Small intestine (tissue), 7 donors: ENCODE measurements around the gene NUDT12. TPM values are rescaled to one million over a fixed set of nuclear protein-coding genes. Genes with fewer than 3 reads are reported as not detected.

Experiments used
- DNase-seq, 2 donors: peaks; one replicate each; pipeline versions ENCODE4 v3.0.0 to v3.0.0-alpha.2; 2013
- FAIRE-seq: peaks from 2 replicates; lab custom pipeline; 2012; peaks lifted over from hg19 to GRCh38; lab: Jason Lieb, UNC
- H3K27ac ChIP-seq, 3 donors: one replicate each; pipeline ENCODE4 v1.5.1; 2013; ENCODE audit warnings: low read length in 2 of 3, mild to moderate bottlenecking in 2 of 3, control low read depth in 1 of 3, inconsistent platforms in 1 of 3, low read depth in 1 of 3, moderate library complexity in 1 of 3
- H3K27me3 ChIP-seq, 3 donors: one replicate each; pipeline ENCODE4 v1.6.1; 2013; ENCODE audit warnings: low read length in 3 of 3, inconsistent platforms in 1 of 3; ENCODE audit not compliant: control insufficient read depth in 3 of 3, insufficient read depth in 3 of 3
- H3K36me3 ChIP-seq, 3 donors: one replicate each; pipeline ENCODE4 v1.6.1; 2013; ENCODE audit warnings: low read length in 3 of 3, inconsistent platforms in 1 of 3, low read depth in 1 of 3, mild to moderate bottlenecking in 1 of 3, moderate library complexity in 1 of 3; ENCODE audit not compliant: control insufficient read depth in 3 of 3, insufficient read depth in 2 of 3
- H3K4me1 ChIP-seq, 3 donors: one replicate each; pipeline ENCODE4 v1.6.1; 2013; ENCODE audit warnings: low read length in 2 of 3, inconsistent platforms in 1 of 3, low read depth in 1 of 3, mild to moderate bottlenecking in 1 of 3, moderate library complexity in 1 of 3; ENCODE audit not compliant: control insufficient read depth in 3 of 3, insufficient read depth in 2 of 3
- H3K4me3 ChIP-seq, 3 donors: one replicate each; pipeline ENCODE4 v1.5.1; 2013; ENCODE audit warnings: low read length in 3 of 3, control low read depth in 1 of 3, inconsistent platforms in 1 of 3, low read depth in 1 of 3, mild to moderate bottlenecking in 1 of 3, moderate library complexity in 1 of 3
- H3K9me3 ChIP-seq, 2 donors: one replicate each; pipeline ENCODE4 v1.6.1; 2013; ENCODE audit warnings: low read depth in 1 of 2, low read length in 1 of 2; ENCODE audit not compliant: control insufficient read depth in 2 of 2, insufficient read depth in 1 of 2
- WGBS, 3 donors: extraction: QIAGEN DNeasy Blood & Tissue Kit; methylation state at CpG; one replicate each; pipeline ENCODE4 v1.1.7; 2013; 5-methylcytosine and 5-hydroxymethylcytosine counted together
- polyA plus RNA-seq, 4 donors: library from polyadenylated mRNA; stranded (reverse) in 3 of 4; unstranded in 1 of 4; fragments of 200-250 nt in 3 of 4; fragments of 120-200 nt in 1 of 4; gene quantifications; one replicate each; pipeline versions ENCODE4 v1.2.1 to v1.2.3, GENCODE V29; 2013
- donor health status: healthy with polysubstance abuse.
- donor health status: control.
- donor health status: control.
- donor health status: Bipolar disorder and iron deficiency.
- donor health status: healthy.

NUDT12 gene
- polyA plus RNA-seq, 4 donors, result 10.6 to 29.0 (median 14.4) TPM

- Histone ChIP-seq H3K4me1 (peaks cover 0 to 28% (median 0%) of the 10 kb centered on the region in 3 donors), H3K27me3 (no peaks in the 10 kb centered on the region), H3K9me3 (peaks cover 0 to 6% of the 10 kb centered on the region in 2 donors), H3K36me3 (no peaks in the 10 kb centered on the region), H3K27ac (peak overlapping the region in 2 of 3 donors; percentile 75 to 81), H3K4me3 (peak overlapping the region in 1 of 3 donors; percentile 17)
- DNase-seq, result peak; percentile 78 to 80
- WGBS, 3 donors, result 23 to 63% (median 35%) methylated on average over 4 of the region's 4 CpGs
- FAIRE-seq, result no peak
Measured at GRCh38 chr5:103565719-103566118, 3.1 kb upstream of the NUDT12 start.

DNA sequence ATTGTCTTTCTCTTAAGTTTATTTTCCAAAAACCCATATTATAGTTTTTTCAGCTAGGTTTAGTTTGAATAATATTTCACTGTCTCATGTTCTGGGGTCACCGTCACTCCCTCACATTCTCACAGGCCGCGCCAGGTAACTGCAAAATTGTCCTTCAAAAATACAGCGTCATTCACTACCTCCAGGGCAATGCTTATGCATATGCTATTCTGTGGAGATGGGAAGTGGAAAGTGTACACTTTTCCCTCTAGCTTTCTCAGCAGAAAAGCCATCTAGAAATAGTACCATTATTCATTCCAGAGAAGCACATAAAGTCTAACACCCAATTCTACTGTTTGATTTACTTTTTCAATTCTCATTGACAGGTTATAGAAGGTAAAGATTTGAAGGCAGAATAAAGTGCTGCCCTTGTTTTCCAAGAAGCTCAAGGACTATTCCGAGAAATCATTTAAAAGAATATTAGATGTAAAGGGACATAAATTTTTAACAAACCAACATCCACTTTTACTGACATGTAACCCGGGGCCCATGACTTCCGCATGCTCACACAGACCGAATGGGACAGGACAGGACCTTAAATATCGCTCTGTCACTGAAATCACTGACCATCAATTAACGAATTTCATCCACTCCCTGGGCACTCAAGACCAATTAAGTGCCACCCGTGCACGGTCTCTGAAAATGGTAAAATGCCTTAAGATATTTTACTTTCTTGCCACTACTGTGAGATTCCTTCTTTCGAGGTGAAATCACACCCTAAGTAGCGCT lies 720 bp downstream of the NUDT12 start:
- H3K27ac ChIP-seq, result peak overlapping the region; percentile 83 to 94 (median 90)
- H3K36me3 ChIP-seq, result no peaks in the 10 kb centered on the region
- no peaks in the 10 kb centered on the region for H3K9me3 ChIP-seq
- peak overlapping the region; percentile 62 to 92 (median 83) for H3K4me3 ChIP-seq
- FAIRE-seq, result no peak
- no peaks in the 10 kb centered on the region for H3K27me3 ChIP-seq
- H3K4me1 ChIP-seq, result peaks cover 0 to 14% (median 0%) of the 10 kb centered on the region in 3 donors
- WGBS, 3 donors, result 15 to 31% (median 22%) methylated on average over 14 of the region's 14 CpGs
- DNase-seq, result peak; percentile 23 to 51

DNA sequence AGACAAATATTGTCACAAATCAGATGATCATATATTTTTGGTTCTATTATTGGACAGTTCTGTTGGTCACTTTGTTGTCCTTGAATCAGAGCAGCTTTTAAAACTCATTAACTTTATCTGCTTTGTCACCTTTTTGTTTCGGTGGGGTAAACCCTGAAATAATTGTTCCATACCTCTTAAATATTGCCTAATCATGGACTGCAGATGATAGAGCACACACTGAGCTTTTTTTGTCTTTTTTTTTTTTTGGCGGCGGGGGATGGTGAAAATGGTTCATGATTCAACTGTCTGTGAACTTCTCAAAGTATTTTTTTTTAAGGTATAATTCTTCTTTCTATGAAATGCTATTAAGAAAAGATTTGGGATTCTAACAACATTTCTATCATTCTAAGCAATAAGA lies 1.8 kb downstream of the NUDT12 start:
- DNase-seq, result no peak
- FAIRE-seq, result no peak
- peaks cover 0 to 4% (median 0%) of the 10 kb centered on the region in 3 donors for H3K4me1 ChIP-seq

GRCh38 chr5:103546858-103547257 lies 15.7 kb downstream of the NUDT12 start:
- FAIRE-seq (no peak), DNase-seq (no peak)
- no peak overlapping the region for H3K27ac ChIP-seq
- H3K27me3 ChIP-seq, result no peaks in the 10 kb centered on the region
- H3K4me1 ChIP-seq, result no peaks in the 10 kb centered on the region
- H3K9me3 ChIP-seq, result no peaks in the 10 kb centered on the region
- WGBS, 3 donors, result 64 to 81% (median 79%) methylated on average over 2 of the region's 2 CpGs
- H3K36me3 ChIP-seq, result peaks cover 0 to 6% (median 0%) of the 10 kb centered on the region in 3 donors
- no peak overlapping the region for H3K4me3 ChIP-seq

More for the DNA sequence above, 1.8 kb downstream of the NUDT12 start:
- H3K9me3 ChIP-seq, result no peaks in the 10 kb centered on the region
- no peak overlapping the region for H3K4me3 ChIP-seq
- no peak overlapping the region for H3K27ac ChIP-seq
- H3K36me3 ChIP-seq, result no peaks in the 10 kb centered on the region
- no peaks in the 10 kb centered on the region for H3K27me3 ChIP-seq
- WGBS, 3 donors, result 95 to 96% (median 95%) methylated on average over 3 of the region's 3 CpGs

DNA sequence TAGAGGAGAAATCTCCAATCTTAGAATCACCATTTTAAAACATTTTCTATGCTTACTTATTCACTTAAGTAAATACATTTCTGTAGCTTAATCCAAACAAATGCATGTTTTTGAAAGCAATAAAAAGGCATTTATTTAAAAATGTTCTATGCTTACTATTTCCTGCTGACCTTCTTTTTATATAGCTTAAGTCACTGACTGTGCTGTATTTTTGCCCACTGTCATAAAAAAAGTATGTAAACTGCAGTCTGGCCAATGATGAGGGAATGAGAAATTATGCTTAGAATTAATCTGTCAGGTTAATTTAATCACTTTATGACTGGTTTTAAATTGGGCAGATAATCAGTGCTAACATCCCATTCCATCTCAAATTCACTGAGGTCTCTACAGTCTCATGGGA lies 20.1 kb downstream of the NUDT12 start:
- H3K36me3 ChIP-seq, result no peaks in the 10 kb centered on the region
- H3K4me3 ChIP-seq, result no peak overlapping the region
- FAIRE-seq (no peak), DNase-seq (no peak)
- no peaks in the 10 kb centered on the region for H3K27me3 ChIP-seq
- no peaks in the 10 kb centered on the region for H3K4me1 ChIP-seq
- H3K9me3 ChIP-seq, result no peaks in the 10 kb centered on the region
- H3K27ac ChIP-seq, result no peak overlapping the region

- H3K27ac ChIP-seq, result no peak overlapping the region
- H3K36me3 ChIP-seq, result no peaks in the 10 kb centered on the region
- H3K9me3 ChIP-seq, result no peaks in the 10 kb centered on the region
- DNase-seq, result no peak
- no peak overlapping the region for H3K4me3 ChIP-seq
- no peaks in the 10 kb centered on the region for H3K27me3 ChIP-seq
- H3K4me1 ChIP-seq, result no peaks in the 10 kb centered on the region
- no peak for FAIRE-seq
- 89 to 96% (median 94%) methylated on average over 3 of the region's 3 CpGs for WGBS, 3 donors
Measured at GRCh38 chr5:103541569-103541968, 21.0 kb downstream of the NUDT12 start.

- H3K27ac ChIP-seq, result no peak overlapping the region
- H3K4me1 ChIP-seq, result no peaks in the 10 kb centered on the region
- no peaks in the 10 kb centered on the region for H3K9me3 ChIP-seq
- H3K36me3 ChIP-seq, result no peaks in the 10 kb centered on the region
- FAIRE-seq (no peak), DNase-seq (no peak)
- H3K27me3 ChIP-seq, result no peaks in the 10 kb centered on the region
- H3K4me3 ChIP-seq, result no peak overlapping the region
- 83 to 90% (median 90%) methylated on average over 2 of the region's 2 CpGs for WGBS, 3 donors
Measured at GRCh38 chr5:103541114-103541513, 21.5 kb downstream of the NUDT12 start.

DNA sequence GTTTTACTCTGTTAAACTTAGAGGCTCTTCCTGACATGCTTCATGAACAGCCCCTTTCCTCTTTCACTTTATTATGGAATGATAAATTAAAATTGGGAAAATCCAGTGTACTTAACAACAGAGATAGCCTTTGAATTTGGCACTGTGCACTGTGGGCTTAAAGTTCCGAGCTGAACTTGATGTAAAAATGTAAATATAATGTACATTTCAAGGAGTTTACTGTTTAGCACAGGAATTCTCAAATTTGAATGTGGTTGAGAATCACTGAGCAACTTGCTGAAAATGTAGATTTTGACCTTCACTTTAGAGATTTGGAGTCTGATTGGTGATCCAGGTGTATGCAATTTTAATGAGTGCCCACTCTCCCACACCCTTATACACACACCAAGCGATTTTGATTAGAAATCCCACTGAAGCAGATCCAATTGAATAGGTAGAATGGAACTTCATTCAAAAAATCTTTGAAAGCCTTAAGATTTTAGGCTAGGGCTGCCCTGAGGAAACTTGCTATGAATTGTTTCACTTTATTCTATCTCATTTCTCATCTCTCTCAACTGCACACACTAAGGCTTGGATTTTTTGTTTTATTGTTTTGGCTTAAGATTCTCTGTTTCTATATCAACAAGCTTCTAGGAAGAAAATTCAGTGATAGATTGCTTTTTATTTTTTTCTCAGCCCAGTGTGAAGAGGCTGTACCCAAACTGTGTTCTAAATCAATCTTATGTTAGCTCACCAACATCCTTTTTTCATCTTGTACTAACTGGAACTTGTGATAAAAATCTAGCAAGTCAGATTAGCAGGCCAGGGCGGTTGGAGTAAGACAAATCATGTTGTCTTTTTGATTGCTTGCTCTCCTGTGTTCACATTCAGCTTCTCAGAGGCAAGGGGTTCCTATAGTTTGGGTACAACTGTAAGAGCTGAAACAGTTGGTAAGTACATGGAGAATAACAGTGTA lies 22.9 kb downstream of the NUDT12 start:
- Histone ChIP-seq H3K27me3 (no peaks in the 10 kb centered on the region), H3K27ac (no peak overlapping the region), H3K9me3 (no peaks in the 10 kb centered on the region), H3K36me3 (no peaks in the 10 kb centered on the region), H3K4me3 (no peak overlapping the region), H3K4me1 (no peaks in the 10 kb centered on the region)
- DNase-seq (no peak), FAIRE-seq (no peak)
- 60 to 74% (median 66%) methylated on average over 3 of the region's 3 CpGs for WGBS, 3 donors
